GM11168 (cell line): ENCODE data around the gene NXPH1.
"Not testable (repeated sequence)": the region's sequence is repeated elsewhere in the genome, so short reads cannot be mapped to it uniquely, and the experiment has no call there.

Experiments used
- in situ Hi-C: fragments of 300-500 bp; cut with MboI; formaldehyde crosslinking; loops from one replicate; pipeline ENCODE4 v1.12.0; 2022; ENCODE audit warnings: low sequenced_read_pairs; ENCODE audit not compliant: unreplicated experiment

Gene NXPH1

DNA sequence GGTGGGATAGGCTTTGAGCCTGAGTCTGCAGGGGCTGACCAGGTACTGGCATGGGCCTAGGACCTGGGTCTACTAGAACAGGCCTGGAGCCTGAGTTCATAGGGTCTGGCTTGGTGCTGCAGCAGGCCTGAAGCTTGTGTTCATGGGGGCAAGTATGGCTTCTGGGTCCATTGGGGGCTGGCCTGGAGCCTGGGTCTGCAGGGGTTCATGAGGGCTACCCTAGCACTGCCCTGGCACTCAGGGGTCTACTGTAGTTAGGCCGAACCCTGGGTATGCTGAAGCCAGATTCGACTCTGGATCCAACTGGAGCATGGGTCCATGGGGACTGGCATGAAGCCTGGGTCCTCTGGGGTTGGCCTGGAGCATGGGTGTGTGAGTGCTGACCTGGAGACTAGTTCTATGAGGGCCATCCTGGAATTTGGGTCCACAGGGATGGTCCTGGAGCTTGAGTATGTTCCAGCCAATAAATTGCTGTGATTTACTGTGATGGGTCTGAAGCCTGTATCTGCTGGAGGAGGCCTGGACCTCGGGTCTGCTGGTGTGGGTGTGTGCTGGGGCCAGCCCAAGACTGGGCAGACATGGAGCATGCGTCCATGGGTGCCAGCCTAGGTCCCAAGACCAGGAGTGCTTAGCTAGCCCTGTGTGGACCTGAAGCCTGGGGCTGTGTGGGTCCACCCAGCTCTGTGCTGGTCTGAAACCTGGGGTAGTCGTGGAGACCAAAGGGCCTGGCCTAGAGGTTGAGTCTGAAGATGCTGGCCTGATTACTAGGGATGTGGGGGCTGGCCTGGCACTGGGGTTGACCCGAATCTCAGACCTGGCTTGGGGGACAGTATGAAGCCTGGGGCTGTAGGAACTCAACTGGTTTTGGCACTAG, 235.5 kb downstream of the NXPH1 start:
- in situ Hi-C loops, result no loop called here

DNA sequence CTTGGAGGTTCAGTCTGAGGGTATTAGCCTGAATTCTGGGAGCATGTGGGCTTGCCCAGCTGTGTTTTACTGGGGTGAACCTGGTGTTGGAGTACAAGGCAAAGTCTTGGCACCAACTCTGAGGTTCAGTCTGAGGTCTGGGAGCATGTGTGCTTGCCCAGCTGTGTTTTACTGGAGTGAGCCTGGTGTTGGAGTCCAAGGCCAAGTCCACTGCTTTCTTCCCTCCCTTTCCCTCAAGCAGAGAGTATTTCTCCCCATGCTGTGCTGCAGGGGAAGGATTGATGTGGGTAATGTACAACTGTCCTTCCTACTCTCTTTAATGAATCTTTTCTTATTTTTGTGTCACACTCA, 236.1 kb downstream of the NXPH1 start:
- in situ Hi-C loops, result no loop called here

DNA sequence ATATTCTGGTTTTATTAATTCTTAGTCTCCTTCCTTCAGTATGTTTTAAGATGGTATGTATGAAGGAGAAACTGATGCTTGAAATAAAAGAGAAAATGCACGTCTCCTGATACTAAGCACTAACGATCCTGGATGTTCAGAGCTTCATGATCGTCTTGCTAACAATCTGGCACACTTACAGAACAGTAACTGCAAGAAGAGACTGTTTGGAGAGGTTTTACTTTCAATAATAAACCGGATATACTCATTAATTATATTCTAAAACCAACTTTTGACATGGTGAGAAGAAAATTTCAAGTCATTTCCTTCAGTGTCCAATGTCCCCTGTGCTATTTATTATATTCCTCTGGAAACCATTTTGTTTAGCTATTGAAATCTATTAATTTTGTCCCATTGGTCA, 251.0 kb downstream of the NXPH1 start:
- in situ Hi-C loops, result no loop called here

- in situ Hi-C loops, result loop anchor here (25.0 kb wide), 1 partner anchor 288 kb away; no protein-coding TSS in a partner anchor
These were observed 266.6 kb downstream of the NXPH1 start for GRCh38 chr7:8699875-8700624.

- in situ Hi-C loops, result loop anchor here (25.0 kb wide), 1 partner anchor 291 kb away; no protein-coding TSS in a partner anchor
These were observed 269.4 kb downstream of the NXPH1 start for GRCh38 chr7:8702807-8703206.

GRCh38 chr7:8710124-8710523, 276.7 kb downstream of the NXPH1 start:
- in situ Hi-C loops, result loop anchor here (25.0 kb wide), 1 partner anchor 298 kb away; no protein-coding TSS in a partner anchor

- in situ Hi-C loops, result loop anchor here (25.0 kb wide), 1 partner anchor 302 kb away; no protein-coding TSS in a partner anchor
These were observed 281.4 kb downstream of the NXPH1 start for GRCh38 chr7:8714791-8715190.

- in situ Hi-C loops, result loop anchor here (25.0 kb wide), 1 partner anchor 307 kb away; no protein-coding TSS in a partner anchor
These were observed 285.7 kb downstream of the NXPH1 start for GRCh38 chr7:8719102-8719501.

DNA sequence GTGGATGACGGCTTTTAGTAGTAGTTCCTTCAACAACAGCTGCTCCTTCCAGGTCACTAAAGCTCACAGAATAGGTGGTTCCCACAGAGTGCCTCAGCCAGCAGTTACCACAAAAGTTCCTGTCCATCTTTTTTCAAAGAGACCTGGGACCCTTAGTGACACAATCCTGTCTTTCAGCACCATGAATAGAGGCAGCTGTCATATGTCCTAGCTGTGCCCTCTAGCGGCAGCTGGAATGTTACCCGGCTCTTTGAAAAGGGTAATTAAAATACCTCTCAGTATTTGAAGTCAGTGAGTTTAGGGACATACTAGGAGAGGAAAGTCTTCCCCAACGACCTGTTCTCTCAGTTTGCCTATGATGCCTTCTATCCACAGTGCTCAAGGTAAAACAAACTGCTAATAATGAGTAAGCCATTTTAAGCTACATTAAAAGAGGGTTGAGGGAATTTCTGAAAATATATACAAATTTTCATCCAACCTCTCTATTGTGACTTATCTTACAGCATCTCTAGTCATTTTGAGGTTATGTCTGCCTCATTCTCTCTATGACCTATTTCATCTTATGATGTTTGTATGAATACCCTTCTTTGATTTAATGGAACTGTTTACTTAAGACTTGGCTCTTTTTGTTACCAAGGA, 290.8 kb downstream of the NXPH1 start:
- in situ Hi-C loops, result loop anchor here (25.0 kb wide), 1 partner anchor 312 kb away; no protein-coding TSS in a partner anchor

DNA sequence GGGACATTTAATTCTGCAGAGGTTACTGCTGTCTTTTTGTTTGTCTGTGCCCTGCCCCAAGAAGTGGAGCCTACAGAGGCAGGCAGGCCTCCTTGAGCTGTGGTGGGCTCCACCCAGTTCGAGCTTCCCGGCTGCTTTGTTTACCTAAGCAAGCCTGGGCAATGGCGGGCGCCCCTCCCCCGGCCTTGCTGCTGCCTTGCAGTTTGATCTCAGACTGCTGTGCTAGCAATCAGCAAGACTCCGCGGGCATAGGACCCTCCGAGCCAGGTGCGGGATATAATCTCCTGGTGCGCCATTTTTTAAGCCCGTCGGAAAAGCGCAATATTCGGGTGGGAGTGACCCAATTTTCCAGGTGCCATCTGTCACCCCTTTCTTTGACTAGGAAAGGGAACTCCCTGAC, 298.3 kb downstream of the NXPH1 start:
- in situ Hi-C loops, result not testable (repeated sequence)

- in situ Hi-C loops, result no loop called here
These were observed 306.4 kb downstream of the NXPH1 start for GRCh38 chr7:8739837-8740236.

DNA sequence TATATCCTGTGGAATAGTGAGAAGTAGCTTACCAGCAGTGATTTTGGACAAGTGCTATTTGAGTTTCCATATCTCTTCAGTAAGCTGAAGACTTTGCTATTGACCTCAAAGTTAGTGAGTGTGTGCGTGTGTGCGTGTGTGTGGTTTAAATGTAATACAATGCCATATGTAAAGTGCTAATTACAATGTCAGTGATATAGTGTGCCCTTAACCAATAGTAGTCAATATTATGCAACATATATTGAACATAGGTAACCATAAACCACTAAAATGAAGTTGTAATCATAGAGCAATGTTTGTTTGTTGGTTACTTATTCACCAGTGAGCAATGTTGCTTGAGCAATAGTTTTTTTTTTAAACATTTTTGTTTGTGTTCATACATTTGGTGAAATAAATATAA, 309.4 kb downstream of the NXPH1 start:
- in situ Hi-C loops, result no loop called here

GRCh38 chr7:8747338-8747737, 313.9 kb downstream of the NXPH1 start:
- in situ Hi-C loops, result no loop called here

- in situ Hi-C loops, result no loop called here
These were observed 318.3 kb downstream of the NXPH1 start for GRCh38 chr7:8751557-8752231.

DNA sequence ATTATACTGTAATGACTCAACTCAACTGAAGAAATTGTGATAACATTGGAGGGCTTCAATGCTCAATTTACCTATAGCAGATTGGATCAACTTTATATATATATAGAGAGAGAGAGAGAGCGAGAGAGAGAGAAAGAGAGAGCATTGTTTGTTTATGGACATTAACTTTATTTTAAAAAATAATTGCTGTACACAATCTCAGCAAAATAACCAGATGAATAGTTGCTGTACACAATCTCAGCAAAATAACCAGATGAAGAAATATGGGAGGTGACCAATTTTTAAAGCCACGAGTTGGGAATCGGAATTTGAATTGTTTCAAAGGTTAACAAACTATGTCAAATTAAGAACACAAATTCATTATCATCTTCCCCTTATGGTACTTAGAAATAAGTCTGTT, 319.9 kb downstream of the NXPH1 start:
- in situ Hi-C loops, result no loop called here

DNA sequence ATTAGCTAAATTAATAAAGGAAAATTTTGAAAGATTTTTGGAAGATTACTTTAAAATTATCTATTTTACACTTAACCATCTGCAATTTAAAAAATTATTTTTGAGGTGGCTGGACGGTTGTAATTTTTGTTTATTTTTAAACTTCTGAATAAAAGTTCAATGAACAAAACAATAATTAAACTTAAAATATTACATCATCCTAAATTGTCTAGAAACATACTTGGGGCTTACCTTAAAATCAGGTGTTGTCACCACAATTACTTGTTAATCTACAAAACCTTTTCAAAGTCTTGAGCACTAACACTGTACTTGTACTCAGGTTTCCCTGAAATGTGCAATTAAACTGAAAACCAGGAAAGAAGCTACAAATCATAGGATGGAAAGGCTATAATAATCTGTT, 328.3 kb downstream of the NXPH1 start:
- in situ Hi-C loops, result no loop called here

DNA sequence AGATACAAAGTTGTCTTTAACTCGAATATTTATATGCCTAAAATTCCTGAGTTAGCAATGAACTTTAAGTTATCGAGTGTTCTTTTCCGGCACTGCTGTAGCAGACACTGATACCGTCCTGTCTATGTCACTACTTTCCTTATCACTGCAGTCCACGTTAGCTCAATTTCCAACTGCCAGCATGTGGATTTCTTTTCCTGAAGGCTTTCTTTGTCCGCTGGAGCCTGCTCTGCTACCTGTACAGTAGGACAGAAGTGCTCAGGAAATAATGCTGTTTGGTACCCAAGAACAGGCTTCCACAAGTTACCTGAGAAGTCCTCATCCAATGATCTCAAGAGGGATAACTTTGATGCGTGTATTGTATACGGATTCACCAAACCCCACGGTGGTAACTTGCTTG, 329.4 kb downstream of the NXPH1 start:
- in situ Hi-C loops, result no loop called here

- in situ Hi-C loops, result no loop called here
These were observed 332.0 kb downstream of the NXPH1 start for GRCh38 chr7:8765374-8765773.

- in situ Hi-C loops, result no loop called here
These were observed 340.1 kb downstream of the NXPH1 start for GRCh38 chr7:8773518-8773917.

DNA sequence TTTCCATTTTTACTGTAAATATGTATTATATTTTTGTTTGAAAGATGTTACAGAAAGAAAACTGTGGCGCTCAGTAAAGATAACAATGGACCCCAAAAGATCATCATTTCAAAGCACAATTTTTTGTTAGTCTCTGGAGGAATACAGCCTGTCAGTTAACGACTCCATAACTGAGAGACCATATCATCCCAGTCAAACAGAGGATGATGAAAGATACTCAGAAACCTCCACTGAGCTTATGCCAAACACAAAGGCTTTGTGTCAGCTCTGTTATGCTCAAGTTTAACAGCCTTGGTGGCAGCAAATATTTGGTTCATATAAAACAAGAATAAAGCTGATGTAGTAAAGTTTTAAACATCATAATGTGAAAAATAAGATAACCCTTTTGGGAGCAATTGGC, 345.1 kb downstream of the NXPH1 start:
- in situ Hi-C loops, result no loop called here
